NCI-H2081 (cell line): ENCODE measurements around the gene ATL1.
A peak's percentile ranks its signal among the peaks of the same experiment; 100 is the strongest.

Experiments used
- DNase-seq, 2 experiments: peaks; one replicate each; lab custom pipeline; 2025; lab: John Stamatoyannopoulos, UW

Gene ATL1

DNA sequence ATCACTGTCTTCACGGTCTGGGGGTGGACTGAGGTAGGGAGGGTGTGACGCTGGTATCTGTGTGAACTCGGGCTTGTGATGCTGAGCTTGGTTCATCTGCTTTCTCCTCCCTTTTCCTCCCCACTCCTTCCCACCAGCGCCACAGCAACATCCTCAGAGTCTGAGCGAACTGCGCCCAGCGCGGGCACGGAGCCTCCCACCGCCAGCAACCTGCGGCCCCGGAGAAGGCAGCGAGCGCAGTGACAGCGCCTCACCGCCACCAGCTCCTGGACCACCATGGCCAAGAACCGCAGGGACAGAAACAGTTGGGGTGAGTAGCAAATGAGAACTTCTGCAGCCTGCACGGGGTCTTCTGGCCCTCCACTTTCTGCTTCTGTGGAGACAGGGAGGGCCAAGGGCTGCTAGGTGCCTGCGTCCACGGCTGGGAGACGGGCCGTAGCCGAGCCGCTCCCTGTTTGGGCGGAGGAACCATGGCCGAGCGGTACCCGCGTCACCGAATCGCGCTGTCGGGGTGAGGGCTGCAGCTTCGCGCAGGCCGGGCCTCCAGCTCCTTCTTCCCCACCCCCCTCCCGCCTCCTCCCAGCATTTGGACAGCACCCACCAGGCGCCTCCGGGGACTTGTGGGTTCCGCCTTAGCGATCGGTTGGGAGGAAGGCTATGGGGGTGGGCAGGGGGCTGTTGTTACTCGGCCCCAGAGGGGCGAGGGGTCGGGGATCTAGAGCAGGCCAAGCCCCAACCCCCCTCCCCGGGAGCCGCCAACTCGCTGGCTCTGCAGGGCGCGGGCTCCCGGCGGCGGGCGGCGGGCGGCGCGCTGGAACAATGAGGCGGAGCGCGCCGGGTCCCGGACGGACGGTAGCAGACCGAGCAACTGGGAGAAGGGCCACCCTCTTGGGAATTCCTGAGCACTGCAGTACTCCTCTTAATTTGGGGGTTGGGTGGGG lies at the start of gene ATL1:
ATL1 (plus strand) TSS at position 156 of the 941 bp plus-strand sequence; CDS start at position 277, 121 bp downstream.
- DNase-seq, result peak; percentile 64 to 75

DNA sequence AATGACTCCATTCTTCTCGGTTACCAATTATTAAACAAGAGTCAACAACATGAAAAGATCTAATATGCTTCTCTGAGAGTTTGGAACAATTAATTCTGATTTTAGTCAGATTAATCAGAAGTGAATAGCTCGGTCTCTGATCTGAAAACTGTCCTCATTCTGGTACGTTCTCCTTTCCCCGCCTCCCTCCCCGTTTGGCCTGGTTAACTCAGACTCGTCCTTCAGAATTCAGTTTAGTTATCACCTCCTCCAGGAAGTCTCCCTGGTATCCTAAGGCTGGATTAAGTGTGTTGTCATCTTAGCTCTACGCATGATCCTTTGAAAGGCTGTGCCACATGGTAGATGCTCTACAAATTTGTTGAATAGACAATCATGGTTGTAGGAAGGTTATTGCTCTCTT lies 49.8 kb upstream of the ATL1 start:
- DNase-seq, result no peak

- DNase-seq, result no peak
Observed at GRCh38 chr14:50512463-50512862, 47.5 kb upstream of the ATL1 start.

DNA sequence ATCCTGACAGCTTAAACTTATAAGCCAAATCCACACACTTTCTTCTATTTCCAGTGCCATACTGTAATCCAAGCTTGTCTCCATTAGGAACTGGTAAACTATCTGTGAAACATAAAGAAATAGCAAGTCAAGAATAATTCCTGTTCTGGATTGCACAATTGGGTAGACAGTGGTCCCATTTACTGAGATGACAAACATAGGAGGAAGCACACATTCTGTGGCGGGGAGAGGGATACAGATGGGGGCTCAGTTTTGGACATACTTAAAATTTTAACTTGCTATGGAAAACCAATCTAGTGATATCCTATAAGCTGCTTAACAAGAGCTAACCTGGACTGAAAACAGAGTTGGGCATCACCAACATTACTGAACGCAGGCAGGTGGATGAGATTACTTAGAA lies 43.9 kb upstream of the ATL1 start:
- no peak for DNase-seq

GRCh38 chr14:50520947-50521815 lies 38.8 kb upstream of the ATL1 start:
- DNase-seq, result no peak

DNA sequence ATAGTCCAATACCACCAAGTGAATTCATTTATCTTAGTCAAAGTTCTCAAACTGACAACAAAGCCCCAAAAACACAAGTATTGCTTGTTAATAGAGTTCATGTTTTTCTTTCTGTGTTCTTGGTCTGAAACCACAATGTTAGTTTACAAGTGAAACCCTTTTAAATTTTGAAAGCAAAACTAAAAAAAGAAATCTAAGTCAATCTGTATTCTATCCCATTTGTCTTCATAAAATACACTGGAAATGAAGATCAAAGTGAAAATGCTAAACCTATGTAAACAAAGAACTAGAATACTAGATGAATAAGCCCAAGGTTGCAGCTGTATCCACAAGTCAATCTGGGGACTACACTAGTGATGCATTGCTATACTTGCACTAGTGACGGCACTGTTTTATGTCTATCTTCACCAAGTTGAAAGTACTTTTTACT lies 38.0 kb upstream of the ATL1 start:
- no peak for DNase-seq

GRCh38 chr14:50523271-50524041 lies 36.5 kb upstream of the ATL1 start:
- DNase-seq, result no peak

DNA sequence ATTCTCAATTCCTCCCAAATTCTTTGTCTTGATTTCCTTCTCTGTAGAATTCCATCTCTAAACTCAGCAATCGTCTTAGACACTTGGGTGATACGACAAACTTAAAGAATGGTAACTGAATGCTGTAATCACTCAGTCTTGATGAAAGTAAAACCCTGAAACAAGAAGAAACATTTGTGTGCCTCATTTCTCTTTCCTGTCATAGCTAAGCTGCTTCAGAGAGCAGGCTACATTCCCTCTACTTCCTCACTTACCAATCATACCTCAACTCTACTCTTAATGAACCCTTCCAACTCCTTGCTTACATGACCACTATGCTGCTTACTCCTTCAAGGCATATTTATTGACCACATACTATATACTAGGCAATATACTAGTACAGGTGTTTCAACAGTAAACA lies 35.9 kb upstream of the ATL1 start:
- no peak for DNase-seq

DNA sequence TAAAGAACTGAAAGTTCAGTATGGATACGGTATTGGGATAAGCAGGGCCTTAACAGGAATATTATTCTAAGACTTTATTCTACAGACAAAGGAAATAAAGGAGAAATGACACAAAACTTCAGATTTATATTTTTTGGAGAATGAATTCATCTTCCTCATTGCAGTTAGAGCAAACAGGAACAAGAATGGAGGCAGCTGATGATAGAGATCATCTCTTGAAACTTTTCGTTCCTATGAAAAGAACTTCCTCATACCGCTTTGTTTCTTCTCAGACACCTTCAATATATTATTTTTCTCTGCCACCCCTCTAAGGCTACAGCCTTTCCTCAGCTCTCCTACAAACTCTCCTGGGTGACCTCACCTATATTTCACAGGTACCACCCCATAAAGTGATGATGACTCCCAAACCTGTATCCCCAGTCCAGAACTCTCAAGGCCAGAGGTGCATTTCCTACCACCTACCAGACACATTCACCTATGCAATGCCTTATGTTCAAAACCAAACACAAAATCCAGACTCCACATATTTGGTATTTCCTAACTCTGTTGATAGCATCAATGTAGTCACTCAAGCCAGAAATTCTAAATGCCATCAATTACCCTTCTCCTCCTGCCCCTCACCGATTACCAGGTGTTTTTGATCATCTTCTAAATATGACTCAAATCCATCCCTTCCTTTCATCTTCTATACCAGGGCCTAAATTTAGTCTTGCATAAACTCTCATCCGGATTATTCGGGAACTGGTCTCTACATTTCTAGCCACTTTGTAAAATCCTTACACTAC lies 35.0 kb upstream of the ATL1 start:
- no peak for DNase-seq

- no peak for DNase-seq
Observed at GRCh38 chr14:50528000-50528399, 31.9 kb upstream of the ATL1 start.

DNA sequence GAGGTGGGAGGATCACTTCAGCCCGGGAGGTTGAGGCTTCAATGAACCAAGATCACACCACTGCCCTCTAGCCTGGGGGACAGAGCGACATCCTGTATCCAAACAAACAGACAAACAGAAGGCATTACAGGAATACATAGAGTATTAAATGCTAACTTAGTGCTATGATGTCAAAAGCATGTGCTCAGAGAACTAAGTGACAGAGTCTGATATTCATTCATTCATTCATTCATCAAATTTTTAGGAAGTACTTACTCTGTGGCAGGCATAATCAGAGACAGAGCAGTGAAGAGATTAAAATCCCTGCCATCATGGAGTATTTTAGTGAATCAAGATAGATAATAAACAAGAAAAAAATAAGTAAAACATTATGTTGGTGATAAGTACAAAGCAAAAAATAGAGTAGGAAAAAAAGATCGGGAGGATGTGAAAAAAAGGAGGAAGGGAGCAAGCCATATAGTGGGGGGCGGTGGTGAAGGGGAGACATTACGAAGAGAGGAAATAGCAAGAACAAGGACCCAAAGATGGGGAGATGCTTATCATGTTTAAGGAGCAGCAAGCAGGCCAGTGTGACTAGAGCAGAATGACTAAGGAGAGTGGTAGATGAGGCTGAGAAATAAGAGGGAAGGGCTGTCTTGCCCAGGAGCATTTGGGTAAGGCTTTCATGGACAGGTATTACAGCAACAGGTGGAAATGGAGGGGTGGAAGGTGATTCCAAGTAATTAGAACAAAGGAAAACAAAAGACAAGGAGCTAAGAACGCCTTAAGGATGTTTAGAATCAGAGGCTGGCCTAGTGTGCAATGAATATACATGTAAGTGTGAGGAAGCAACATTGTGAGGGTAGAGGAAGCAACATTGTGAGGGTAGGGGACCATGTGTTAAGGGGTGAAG lies 30.4 kb upstream of the ATL1 start:
- DNase-seq, result no peak

- DNase-seq, result no peak
Observed at GRCh38 chr14:50530358-50530757, 29.6 kb upstream of the ATL1 start.

DNA sequence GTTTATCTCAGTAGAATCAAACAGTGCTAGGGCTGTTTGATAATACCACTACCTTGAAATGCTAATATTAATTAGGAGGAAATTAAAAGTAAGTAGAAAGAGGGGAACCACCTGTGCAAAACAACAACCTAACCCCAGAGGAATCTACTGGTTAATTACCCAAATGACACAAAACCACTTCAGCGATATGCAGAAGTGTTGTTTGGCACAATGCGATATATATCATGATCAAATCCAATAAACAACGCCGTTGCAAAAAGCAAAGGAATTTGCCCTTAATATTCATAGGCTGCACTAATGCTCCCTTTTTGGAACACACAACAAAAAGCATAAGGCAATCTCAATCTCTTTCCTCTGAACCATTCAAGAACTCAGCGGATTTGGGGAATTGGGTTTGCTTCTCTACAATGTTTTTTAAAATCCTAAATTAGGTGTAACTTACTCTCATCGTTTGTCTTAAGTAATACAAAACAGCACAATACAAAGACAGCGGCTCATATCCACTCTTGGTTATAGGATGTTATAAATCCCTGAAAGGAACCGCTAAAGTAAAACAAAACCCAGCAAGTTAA lies 29.1 kb upstream of the ATL1 start:
- no peak for DNase-seq

DNA sequence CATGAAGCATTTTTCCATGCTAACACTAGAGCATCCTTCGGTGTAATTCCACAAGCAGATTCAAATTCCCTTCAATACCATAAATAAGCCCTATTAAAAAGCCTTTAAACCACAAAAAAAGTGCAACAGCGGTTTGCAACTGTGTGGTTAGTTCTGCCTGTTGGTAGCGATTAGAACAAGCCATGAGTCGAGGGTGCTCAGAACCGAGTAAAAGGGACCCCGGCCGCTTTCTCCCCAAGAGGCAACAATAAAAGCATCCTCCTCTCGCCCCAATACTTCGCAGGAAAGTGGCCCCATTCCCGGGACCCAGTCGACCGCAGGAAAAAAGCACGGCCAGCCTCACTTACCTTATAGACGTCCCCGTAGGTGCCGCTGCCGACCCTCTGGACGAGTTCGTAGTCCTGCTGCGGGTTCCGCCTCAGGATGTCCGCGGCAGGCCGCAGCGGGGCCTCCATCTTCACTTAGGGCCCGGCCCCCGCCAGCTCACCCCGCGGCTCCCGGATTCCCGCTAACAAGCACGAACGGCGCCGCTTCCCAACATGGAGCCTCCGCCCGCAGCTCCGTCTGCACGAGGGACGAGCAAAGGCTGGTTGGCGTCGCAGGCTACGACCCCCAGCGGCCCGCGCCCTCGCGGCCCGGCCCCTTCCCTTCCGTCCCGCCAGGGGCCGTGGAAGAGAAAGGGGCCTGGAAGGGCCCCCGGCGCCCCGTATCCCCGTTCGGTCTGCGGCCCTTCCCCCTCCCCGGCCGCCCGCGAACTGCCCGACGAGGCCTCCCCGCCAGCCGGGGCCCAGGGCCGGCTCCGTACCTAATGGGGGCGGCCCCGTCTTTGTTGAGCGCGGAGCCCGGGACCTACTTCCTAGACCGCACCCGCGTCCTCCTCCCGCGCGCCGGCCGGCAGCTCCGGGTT lies 28.1 kb upstream of the ATL1 start:
- peak; percentile 38 to 55 for DNase-seq

- peak; percentile 93 for DNase-seq
Observed at GRCh38 chr14:50532502-50533240, 27.3 kb upstream of the ATL1 start, which contains the start of gene MAP4K5. TSS of gene MAP4K5 (minus strand) at chr14:50532569. CDS start at chr14:50532049, 520 bp downstream.

DNA sequence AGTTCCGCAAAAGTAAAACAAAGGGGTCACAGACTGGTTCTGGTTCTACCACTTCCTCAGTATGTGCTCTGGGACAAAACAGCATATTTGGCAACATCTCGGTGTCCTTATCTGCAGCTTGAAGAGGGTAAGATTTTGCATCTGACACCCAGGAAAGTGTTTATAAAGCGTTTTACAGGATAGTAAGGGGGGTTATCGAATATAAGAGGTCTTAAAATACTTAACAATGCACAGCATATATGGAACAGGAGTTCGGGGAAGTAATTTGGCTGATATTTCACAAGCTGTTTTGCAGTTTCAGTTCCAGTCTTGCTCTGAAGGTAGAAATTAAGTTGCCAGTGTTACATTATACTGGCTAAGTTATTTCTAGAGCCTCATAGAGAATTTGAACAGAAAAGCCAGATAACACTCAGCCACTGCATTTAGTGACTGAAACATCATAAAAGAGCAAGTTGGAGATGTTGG lies 26.7 kb upstream of the ATL1 start:
- DNase-seq, result no peak

DNA sequence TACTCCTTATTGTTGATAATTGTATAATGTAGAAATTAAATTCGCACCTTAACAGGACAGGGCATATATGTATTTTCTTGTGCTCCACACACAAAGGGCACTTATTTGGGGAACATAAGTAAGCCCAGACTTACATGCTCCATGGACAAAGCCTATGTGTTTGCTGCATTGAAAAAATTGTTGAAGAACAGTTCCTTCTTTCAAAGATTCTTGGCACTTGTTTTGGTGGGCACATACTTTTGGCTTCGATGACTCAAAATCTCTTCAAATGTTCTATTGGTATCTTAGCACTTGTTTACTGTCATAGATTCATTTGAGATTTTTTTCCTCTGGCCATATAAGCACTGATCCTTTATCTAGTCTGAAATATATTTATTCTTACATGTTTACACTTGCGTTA lies 26.1 kb upstream of the ATL1 start:
- DNase-seq, result no peak

DNA sequence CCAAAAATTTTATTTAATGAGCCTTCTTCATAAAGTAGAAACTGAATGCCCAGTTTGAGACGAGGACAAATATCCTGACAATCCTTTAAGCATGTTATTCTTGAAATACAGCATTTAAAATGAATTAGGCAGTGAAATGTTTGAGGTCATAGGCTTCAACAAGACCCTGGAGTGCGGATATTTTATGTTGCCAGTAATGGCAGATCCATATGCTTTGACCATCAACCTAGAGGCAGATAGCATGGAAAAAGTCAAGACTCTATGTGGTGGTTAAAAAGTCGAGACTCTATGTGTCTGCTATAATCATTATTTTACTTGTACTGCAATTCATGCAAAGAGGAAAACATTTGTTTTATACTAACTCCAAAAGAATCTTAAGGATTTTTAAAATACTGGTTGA lies 25.5 kb upstream of the ATL1 start:
- DNase-seq, result no peak
